Astrocyte of the spinal cord (primary cell): ENCODE data around the gene ARIH2.
A peak's percentile ranks its signal among the peaks of the same experiment; 100 is the strongest.

ENCODE experiments used
- DNase-seq: peaks from one replicate; pipeline ENCODE4 v3.0.0; 2011; ENCODE audit warnings: low read depth, low spot score
- H3K4me3 ChIP-seq: 2 replicates; pipeline ENCODE4 v1.5.1; 2011; ENCODE audit warnings: low read depth, mild to moderate bottlenecking, low read length, moderate library complexity
- in situ Hi-C: cut with HindIII; loops from 2 replicates; pipeline ENCODE4 v1.10.0; 2017; ENCODE audit warnings: low sequenced_read_pairs
- TF ChIP-seq, protein P1 (sequence below): IDR thresholded peaks from 2 replicates; pipeline ENCODE4 v1.5.1; 2012; ENCODE audit warnings: low read depth, mild to moderate bottlenecking, low read length, inconsistent platforms

ARIH2 gene

DNA sequence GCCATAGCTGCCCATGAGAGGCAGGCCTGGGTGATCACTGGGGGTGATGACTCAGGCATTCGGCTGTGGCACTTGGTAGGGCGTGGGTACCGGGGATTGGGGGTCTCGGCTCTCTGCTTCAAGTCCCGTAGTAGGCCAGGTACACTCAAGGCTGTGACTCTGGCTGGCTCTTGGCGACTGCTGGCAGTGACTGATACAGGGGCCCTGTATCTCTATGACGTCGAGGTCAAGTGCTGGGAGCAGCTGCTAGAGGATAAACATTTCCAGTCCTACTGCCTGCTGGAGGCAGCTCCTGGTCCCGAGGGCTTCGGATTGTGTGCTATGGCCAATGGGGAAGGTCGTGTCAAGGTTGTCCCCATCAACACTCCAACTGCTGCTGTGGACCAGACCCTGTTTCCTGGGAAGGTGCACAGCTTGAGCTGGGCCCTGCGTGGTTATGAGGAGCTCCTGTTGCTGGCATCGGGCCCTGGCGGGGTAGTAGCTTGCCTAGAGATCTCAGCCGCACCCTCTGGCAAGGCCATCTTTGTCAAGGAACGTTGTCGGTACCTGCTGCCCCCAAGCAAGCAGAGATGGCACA, 93.9 kb downstream of the ARIH2 start:
- TF ChIP-seq, protein P1, sequence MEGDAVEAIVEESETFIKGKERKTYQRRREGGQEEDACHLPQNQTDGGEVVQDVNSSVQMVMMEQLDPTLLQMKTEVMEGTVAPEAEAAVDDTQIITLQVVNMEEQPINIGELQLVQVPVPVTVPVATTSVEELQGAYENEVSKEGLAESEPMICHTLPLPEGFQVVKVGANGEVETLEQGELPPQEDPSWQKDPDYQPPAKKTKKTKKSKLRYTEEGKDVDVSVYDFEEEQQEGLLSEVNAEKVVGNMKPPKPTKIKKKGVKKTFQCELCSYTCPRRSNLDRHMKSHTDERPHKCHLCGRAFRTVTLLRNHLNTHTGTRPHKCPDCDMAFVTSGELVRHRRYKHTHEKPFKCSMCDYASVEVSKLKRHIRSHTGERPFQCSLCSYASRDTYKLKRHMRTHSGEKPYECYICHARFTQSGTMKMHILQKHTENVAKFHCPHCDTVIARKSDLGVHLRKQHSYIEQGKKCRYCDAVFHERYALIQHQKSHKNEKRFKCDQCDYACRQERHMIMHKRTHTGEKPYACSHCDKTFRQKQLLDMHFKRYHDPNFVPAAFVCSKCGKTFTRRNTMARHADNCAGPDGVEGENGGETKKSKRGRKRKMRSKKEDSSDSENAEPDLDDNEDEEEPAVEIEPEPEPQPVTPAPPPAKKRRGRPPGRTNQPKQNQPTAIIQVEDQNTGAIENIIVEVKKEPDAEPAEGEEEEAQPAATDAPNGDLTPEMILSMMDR = no peak
- no peak overlapping the region for H3K4me3 ChIP-seq
- no peak for DNase-seq
- in situ Hi-C loops = no loop called here

DNA sequence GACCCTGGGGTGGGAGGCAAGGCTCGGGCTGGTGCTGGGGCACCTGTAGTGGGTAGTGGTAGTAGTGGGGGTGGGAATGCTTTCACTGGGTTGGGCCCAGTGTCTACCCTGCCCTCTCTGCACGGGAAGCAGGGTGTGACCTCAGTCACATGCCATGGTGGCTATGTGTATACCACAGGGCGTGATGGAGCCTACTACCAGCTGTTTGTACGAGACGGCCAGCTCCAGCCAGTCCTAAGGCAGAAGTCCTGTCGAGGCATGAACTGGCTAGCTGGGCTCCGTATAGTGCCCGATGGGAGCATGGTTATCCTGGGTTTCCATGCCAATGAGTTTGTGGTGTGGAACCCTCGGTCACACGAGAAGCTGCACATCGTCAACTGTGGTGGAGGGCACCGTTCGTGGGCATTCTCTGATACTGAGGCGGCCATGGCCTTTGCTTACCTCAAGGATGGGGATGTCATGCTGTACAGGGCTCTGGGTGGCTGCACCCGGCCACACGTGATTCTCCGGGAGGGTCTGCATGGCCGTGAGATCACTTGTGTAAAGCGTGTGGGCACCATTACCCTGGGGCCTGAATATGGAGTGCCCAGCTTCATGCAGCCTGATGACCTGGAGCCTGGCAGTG, 94.6 kb downstream of the ARIH2 start:
- DNase-seq = no peak
- TF ChIP-seq, protein P1 = no peak
- in situ Hi-C loops = no loop called here
- H3K4me3 ChIP-seq = no peak overlapping the region

DNA sequence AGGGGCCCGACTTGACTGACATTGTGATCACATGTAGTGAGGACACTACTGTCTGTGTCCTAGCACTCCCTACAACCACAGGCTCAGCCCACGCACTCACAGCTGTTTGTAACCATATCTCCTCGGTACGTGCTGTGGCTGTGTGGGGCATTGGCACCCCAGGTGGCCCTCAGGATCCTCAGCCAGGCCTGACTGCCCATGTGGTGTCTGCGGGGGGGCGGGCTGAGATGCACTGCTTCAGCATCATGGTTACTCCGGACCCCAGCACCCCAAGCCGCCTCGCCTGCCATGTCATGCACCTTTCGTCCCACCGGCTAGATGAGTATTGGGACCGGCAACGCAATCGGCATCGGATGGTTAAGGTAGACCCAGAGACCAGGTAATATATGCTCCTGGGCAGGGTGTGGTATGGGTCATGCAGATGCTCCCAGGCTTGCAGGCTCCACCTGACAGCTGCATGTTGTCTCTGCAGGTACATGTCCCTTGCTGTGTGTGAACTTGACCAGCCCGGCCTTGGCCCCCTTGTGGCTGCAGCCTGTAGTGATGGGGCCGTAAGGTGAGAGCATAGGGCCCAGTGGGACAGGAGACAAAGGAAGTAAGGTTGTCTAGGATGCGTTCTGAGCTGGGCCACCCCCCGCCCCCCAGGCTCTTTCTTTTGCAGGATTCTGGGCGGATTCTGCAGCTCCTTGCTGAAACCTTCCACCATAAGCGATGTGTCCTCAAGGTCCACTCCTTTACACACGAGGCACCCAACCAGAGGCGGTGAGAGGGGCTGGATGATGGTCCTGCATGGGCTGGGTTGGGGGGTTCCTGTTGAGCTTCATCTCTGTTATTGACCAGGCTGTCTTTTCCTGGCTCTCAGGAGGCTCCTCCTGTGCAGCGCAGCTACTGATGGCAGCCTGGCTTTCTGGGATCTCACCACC, 95.4 kb downstream of the ARIH2 start:
- in situ Hi-C loops = no loop called here
- H3K4me3 ChIP-seq = no peak overlapping the region
- no peak for DNase-seq
- TF ChIP-seq, protein P1 = peak; percentile 81

DNA sequence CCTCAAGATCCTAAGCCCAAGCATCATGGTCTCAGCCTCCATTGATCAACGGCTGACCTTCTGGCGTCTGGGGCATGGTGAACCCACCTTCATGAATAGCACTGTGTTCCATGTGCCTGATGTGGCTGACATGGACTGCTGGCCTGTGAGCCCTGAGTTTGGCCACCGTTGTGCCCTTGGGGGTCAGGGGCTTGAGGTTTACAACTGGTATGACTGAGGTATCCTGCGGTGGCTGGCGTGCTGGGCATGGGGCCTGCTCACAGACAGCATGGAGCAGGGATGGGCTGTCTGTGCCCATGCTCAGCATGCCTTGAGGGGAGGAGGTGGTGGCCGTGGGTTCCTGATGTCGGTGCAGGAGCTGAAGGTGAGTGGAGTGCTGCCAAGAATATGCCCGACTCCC, 96.4 kb downstream of the ARIH2 start:
- DNase-seq = no peak
- H3K4me3 ChIP-seq = no peak overlapping the region
- TF ChIP-seq, protein P1 = no peak
- in situ Hi-C loops = no loop called here

DNA sequence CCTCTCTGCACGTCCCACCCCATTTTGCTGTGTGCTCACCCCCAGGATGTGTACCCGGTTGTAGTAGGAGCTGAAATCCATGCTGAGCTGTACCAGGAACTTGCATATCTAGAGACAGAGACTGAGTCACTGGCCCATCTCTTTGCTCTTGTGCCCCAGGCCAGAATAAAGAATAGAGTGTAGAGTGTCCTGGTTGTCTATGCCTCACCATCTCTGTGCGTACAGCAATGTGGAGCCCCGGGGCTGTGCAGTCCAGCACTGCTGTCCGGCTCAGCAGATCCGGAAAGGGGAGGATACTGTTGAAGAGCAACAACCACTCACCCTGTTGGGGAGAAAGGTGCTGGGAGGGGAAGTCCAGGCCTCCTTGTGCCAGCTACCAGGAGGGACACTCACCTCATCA, 97.1 kb downstream of the ARIH2 start:
- no peak overlapping the region for H3K4me3 ChIP-seq
- in situ Hi-C loops = no loop called here
- no peak for DNase-seq
- TF ChIP-seq, protein P1 = no peak

DNA sequence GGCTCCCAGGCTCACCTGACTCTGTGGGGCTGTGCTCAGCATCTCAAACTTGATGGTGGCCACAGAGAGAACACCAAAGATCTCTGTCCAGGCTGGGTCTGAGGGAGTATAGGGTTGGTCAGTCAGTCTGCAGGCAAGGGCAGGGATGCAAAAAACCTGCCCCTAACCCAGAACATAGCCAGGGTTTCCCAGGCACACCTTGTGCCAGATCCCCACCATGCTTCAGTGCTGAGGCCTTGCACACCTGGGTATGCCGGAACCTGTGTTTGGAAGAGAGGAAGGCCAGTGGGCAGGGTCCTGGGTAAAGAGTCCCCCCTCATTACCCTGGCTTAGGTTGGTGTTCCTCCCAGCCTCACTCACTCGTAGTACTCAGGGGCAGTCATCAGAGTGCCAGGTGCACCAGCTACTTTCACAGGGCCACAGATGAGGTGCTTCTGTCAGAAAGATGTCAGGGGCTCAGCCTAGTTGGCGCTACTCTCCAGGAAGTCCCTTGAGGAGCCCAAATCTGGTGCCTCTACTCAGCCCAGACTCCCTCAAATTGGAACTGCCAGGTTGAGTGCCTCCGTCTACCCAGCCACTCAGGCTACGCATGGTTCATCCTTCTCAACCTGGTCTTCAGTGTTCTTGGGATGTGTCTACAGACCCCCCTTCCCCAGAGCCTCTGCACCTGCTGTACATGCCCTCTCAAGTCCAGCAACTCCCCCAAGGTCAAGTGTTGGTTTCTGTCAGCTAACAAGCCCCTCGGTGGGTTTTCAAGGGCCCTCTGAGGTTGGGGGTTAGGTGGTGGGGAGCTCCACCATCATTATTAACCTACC, 98.0 kb downstream of the ARIH2 start:
- no peak for DNase-seq
- no peak overlapping the region for H3K4me3 ChIP-seq
- TF ChIP-seq, protein P1 = no peak
- in situ Hi-C loops = no loop called here
